ENCODE measurements around the gene SUSD2. TPM values are rescaled to one million over a fixed set of nuclear protein-coding genes. Genes with fewer than 3 reads are reported as not detected.

Gene SUSD2
- total RNA-seq, 2 donors from 2014 or later: 4.2 to 7.6 TPM

DNA sequence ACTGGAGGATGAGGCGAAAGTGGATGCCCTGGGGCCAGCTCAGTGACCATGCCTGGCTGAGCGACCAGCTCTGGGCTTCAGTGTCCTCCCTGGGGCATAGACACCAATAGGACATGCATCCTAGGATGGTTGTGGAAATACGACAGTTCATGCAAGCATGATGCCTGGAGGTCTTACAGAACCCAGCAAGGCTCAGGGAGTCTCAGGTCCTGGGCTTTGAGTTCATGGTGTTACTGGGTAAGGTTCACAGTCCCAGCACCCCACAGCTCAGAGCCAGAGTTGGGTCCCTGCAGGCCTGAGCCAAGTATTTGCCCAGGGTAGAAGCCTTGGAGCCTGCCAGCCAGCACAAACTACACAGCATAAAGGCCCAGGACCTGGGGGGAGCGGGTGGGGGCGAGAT is 4.2 kb upstream of the SUSD2 start:
- peaks cover 4% of the 10 kb centered on the region for H3K4me1 ChIP-seq
- 92 to 94% methylated on average over 2 to 5 of the region's 5 CpGs for WGBS, 2 donors
- intact Hi-C loops (cut with DNase I): no loop called here
- no peak overlapping the region for H3K27ac ChIP-seq
- ATAC-seq (no peak), DNase-seq (no peak)
- TF ChIP-seq POLR2A (IDR thresholded peaks at IDR 0.05) (no peak), CTCF (IDR thresholded peaks at IDR 0.05) (no peak)
- H3K9me3 ChIP-seq: no peaks in the 10 kb centered on the region
- H3K36me3 ChIP-seq (replicated peaks in 1 of 2; ENCODE audit: insufficient read depth in 1 of 2, low read depth in 2 of 2): peaks cover 0 to 10% of the 10 kb centered on the region in 2 donors
- H3K4me3 ChIP-seq: no peak overlapping the region
- no peaks in the 10 kb centered on the region for H3K27me3 ChIP-seq

GRCh38 chr22:24177456-24177855 is 3.8 kb upstream of the SUSD2 start:
- intact Hi-C loops (cut with DNase I): no loop called here
- peaks cover 0 to 6% of the 10 kb centered on the region in 2 donors for H3K36me3 ChIP-seq (replicated peaks in 1 of 2; ENCODE audit: insufficient read depth in 1 of 2, low read depth in 2 of 2)
- no peak for TF ChIP-seq POLR2A (IDR thresholded peaks at IDR 0.05)
- H3K27ac ChIP-seq: no peak overlapping the region
- no peaks in the 10 kb centered on the region for H3K27me3 ChIP-seq
- no peak overlapping the region for H3K4me3 ChIP-seq
- WGBS, 2 donors: 90% methylated on average over 4 of the region's 10 CpGs; no CpG with 5 or more reads in 1 of the 2 donors
- H3K9me3 ChIP-seq: no peaks in the 10 kb centered on the region
- no peak for ATAC-seq
- DNase-seq: no peak
- H3K4me1 ChIP-seq: peaks cover 4% of the 10 kb centered on the region

DNA sequence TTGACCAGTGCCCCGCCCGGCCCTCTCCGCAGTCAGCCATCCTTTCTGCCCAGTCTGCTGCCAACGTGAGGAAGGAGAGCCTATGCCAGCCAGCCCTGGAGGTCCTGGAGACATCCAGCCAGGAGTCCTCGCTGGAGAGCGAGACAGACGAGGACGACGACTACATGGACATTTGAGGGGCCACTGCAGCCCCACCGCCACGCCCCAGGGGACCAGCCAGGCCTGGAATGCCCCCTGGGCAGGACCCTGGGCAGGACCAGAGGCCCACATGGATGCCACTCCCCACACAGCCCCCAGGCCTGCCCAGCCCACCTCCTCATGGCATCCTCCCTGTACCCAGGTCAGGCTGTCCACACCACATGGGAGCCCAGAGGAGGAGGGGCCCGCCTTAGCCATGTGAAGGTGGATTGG is 3.3 kb upstream of the SUSD2 start:
- 90 to 95% methylated on average over 7 to 12 of the region's 12 CpGs for WGBS, 2 donors

GRCh38 chr22:24178502-24179440 is 2.5 kb upstream of the SUSD2 start:
- Histone ChIP-seq H3K4me3 (no peak overlapping the region), H3K4me1 (peaks cover 4% of the 10 kb centered on the region), H3K9me3 (no peaks in the 10 kb centered on the region), H3K27ac (no peak overlapping the region), H3K36me3 (replicated peaks in 1 of 2; ENCODE audit: insufficient read depth in 1 of 2, low read depth in 2 of 2) (no peaks in the 10 kb centered on the region), H3K27me3 (no peaks in the 10 kb centered on the region)
- intact Hi-C loops (cut with DNase I): no loop called here
- WGBS, 2 donors: 90% methylated on average over 21 of the region's 21 CpGs
- TF ChIP-seq POLR2A (IDR thresholded peaks at IDR 0.05) (no peak), CTCF (IDR thresholded peaks at IDR 0.05) (no peak)
- no peak for DNase-seq
- no peak for ATAC-seq

More for the DNA sequence above, 3.3 kb upstream of the SUSD2 start:
- Histone ChIP-seq H3K9me3 (no peaks in the 10 kb centered on the region), H3K27me3 (no peaks in the 10 kb centered on the region), H3K27ac (no peak overlapping the region), H3K4me1 (peaks cover 4% of the 10 kb centered on the region), H3K4me3 (no peak overlapping the region), H3K36me3 (replicated peaks in 1 of 2; ENCODE audit: insufficient read depth in 1 of 2, low read depth in 2 of 2) (peaks cover 0 to 3% of the 10 kb centered on the region in 2 donors)
- TF ChIP-seq POLR2A (IDR thresholded peaks at IDR 0.05): no peak
- no peak for TF ChIP-seq CTCF (IDR thresholded peaks at IDR 0.05)
- no peak for ATAC-seq
- intact Hi-C loops (cut with DNase I): no loop called here
- DNase-seq: no peak

DNA sequence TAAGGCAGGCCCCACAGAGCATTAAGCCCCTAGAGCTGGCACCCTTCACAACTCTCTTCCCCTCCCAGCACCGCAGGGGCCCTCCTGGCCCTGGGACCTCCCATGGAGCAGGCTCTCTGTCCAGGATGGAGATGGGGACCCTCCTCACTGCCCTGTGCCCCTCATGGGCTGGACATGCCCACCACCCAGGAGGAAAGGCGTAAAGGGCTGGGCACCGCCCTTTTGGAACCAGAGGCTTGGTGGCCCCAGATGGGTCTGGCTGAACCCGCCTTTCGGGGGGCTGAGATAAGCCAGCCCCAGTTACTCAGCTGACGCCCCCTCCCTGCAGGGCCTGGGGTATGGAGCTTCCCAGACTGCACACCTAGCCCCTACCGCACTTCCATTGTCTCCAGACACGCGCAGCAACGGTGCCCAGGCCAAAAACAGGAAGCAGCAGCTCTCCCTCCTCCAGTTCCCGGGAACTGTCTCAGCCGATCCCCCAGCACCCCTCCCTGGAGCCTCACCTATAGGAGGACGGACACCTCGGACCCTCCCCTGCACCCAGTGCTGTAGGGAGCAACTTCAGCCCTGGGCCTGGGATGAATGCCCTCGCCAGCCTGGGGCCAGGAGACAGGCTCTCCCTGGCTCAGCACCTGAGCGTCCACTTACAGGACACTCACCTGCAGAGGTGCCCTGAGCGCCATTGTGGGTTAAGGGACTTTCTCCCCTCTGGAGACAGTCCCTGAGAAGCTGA is 1.6 kb upstream of the SUSD2 start:
- no peaks in the 10 kb centered on the region for H3K27me3 ChIP-seq
- no peaks in the 10 kb centered on the region for H3K9me3 ChIP-seq
- no peak overlapping the region for H3K27ac ChIP-seq
- TF ChIP-seq POLR2A (IDR thresholded peaks at IDR 0.05) (no peak), CTCF (IDR thresholded peaks at IDR 0.05) (no peak)
- no peak overlapping the region for H3K4me3 ChIP-seq
- H3K36me3 ChIP-seq (replicated peaks in 1 of 2; ENCODE audit: insufficient read depth in 1 of 2, low read depth in 2 of 2): no peaks in the 10 kb centered on the region
- 75 to 76% methylated on average over 8 to 17 of the region's 17 CpGs for WGBS, 2 donors
- no peak for ATAC-seq
- intact Hi-C loops (cut with DNase I): no loop called here
- DNase-seq: no peak
- peaks cover 4% of the 10 kb centered on the region for H3K4me1 ChIP-seq
